ENCODE results near the gene LGALS1.
"Not testable (repeated sequence)": the region's sequence is repeated elsewhere in the genome, so short reads cannot be mapped to it uniquely, and the experiment has no call there.

Gene LGALS1

DNA sequence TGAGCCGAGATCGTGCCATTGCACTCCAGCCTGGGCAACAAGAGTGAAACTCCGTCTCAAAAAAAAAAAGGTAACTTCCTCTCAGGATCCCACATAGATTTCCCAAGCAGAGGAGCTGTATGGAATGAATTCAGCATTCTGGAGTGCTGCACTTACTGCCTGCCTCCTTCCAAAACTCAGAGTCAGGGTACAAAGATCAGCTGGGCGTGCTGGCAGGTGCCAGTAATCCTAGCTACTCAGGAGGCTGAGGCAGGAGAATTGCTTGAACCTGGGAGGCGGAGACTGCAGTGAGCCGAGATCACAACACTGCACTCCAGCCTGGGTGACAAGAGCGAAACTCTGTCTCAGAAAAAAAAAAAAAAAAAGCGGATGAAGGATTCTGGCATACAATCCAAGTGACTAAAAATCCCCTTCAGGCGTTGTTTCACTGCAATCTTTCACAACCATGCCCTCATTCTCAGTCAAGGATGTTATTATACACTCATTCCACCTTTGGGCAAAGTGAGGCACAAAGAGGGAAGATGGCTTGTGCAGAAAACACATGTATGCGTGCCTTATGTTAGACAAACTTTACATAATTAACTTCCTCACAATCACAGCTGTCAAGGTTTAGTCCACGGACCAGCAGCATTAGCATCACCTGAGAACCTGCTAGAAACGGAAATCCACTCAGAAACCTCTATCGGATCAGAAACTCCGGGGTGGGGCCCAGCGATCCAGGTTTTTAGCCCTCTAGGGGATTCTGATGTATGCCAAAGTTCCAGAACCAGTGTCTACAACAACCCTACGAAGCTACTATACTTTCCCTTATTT lies 9.6 kb downstream of the LGALS1 start:
- DNase-seq: no peak

DNA sequence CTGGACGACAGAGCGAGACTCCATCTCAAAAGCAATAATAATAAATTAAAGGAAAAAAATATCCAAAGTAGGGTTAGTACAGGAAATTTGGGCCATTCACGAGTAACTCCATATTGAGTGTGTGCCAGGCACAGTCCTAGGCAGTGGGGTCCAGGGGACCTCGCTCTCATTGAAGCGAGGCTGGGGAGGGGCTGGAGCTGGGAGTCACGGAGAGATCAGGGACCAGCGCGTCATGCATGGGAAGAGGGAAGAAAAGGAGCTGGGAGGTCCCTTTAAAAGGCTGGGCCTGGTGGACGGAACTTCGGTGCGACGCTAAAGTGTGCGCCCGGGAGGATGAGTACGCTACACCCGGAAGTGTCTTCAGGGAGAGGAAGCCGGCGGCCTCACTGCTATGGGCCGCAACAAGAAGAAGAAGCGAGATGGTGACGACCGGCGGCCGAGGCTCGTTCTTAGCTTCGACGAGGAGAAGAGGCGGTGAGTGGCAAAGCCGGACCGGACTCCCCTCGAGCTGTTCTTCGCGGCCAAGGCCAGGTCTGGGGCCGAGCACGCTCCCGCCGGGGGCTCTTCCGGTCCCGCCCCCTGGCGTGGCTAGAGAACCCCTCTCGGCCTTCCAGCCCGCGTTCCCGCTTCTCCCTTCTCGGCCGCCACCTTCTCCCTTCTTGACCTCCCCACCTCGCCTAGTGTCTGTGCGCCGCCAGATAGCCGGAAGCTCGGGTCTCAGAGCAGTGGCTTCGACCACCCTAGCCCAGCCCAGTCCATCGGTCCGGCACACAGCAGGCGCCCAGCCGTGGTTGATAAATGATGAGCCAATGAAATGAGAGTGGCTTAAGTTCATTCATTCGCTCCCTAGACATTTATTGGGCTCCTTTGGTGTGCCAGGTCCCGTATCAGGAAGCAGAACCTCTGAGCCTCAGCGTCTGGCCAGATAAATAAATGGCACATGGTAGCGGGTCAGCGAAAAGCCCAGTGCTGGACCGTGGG lies 10.9 kb downstream of the LGALS1 start, which contains the start of gene NOL12:
TSS of gene NOL12 (plus strand) at position 342 of the 981 bp plus-strand sequence. CDS start at position 392, 50 bp downstream.
- DNase-seq: peak in 55 of 56 donors; percentile 21 to 88 (median 74)

DNA sequence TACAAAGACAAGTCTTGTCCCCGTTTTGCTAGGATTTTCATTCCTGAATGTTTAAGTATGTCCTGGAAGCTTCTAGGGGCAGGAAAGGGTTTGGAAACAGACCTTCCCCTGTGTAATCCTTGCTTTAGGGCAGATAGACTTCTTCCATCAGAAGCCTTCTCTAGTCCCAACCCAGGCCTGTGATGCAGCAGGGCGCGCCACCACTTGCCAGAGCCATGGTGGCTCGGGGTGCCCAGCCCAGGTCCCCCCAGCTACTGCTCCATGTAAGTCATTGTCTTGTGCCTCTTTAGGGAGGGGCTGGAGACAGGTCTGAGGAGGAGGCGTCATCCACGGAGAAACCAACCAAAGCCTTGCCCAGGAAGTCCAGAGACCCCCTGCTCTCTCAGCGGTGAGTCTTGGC lies 15.0 kb downstream of the LGALS1 start:
- DNase-seq: no peak

DNA sequence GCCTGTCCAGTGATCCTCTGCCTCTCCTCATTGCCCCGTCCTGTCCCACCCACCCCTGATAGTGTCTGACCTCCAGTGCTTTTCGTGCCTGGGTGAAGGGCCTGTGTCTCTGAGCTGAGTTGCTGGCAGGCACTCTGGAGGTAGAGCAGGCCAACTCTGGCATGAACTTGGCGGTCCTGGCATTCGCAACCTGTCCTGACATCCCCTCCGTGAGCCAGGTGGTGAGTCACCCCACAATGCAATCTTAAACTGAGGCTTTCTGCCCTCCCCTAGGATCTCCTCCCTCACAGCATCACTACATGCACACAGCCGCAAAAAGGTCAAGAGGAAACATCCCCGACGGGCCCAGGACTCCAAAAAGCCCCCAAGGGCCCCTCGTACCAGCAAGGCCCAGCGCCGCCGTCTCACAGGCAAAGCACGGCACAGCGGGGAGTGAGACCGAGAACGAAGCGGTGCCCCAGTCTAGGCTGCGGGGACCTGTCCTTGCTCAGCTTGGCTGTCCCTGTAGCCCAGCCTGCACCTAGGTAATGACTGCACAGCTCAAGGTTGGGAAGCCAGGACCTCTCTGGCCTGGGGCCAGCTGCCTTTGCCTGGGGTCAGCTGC lies 15.6 kb downstream of the LGALS1 start:
- DNase-seq: no peak

DNA sequence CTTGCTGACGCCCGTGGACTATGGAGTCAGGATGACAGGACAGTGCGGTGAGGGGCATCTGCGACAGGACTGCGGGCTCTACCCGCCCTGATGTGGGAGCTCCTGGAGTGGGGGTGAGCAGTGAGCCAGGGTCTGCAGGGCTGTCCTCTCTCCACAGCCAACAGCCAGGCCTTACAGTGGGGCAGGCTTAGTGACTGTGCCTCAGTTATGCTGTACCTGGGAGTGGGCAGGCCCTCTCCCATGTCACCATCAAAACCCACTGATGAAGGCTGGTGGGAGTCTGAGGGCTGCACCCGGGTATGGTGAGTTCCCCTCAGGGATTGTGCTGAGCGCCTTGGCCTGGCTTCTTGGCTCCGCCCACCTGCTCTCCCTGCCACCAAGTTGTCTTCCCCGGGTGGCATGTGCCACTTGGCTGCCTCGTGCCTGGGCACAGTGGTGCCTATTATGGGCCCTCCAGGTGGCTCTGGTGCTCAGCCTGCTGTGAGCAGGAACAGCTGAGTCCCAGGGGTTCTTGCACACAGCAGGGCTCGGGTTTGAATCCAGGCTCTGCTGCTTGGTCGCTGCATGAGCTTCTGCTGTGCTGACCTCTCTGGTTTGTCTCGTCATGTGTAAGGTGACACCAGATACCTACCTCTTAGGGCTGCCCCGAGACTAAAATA lies 17.3 kb downstream of the LGALS1 start:
- DNase-seq: no peak

DNA sequence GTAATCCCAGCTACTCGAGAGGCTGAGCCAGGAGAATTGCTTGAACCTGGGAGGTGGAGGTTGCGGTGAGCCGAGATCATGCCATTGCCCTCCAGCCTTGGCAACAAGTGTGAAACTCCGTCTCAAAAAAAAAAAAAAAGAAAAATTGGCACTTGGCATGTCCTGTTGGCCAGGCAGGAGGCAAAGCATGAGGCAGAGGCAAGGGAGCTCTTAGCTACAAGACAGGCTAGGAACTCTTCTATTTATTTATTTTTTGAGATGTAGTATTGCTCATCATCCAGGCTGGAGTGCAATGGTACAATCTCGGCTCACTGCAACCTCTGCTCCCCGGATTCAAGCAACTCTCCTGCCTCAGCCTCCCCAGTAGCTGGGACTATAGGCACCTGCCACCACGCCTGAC lies 18.7 kb downstream of the LGALS1 start:
- not testable (repeated sequence) for DNase-seq

DNA sequence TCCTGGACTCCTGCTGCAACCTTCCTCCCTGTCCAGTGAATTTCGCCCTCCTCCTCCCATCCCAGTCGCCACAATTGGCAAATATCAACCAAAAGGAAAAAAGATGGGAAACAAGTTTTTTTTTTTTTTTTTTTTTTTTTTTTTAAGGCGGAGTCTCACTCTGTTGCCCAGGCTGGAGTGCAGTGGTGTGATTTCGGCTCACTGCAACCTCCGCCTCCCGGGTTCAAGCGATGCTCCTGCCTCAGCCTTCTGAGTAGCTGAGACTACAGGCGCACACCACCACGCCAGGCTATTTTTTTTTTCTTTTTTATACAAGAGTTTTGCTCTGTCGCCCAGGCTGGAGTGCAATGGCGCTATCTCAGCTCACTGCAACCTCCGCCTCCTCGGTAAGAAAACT lies 20.8 kb downstream of the LGALS1 start:
- DNase-seq: not testable (repeated sequence)

DNA sequence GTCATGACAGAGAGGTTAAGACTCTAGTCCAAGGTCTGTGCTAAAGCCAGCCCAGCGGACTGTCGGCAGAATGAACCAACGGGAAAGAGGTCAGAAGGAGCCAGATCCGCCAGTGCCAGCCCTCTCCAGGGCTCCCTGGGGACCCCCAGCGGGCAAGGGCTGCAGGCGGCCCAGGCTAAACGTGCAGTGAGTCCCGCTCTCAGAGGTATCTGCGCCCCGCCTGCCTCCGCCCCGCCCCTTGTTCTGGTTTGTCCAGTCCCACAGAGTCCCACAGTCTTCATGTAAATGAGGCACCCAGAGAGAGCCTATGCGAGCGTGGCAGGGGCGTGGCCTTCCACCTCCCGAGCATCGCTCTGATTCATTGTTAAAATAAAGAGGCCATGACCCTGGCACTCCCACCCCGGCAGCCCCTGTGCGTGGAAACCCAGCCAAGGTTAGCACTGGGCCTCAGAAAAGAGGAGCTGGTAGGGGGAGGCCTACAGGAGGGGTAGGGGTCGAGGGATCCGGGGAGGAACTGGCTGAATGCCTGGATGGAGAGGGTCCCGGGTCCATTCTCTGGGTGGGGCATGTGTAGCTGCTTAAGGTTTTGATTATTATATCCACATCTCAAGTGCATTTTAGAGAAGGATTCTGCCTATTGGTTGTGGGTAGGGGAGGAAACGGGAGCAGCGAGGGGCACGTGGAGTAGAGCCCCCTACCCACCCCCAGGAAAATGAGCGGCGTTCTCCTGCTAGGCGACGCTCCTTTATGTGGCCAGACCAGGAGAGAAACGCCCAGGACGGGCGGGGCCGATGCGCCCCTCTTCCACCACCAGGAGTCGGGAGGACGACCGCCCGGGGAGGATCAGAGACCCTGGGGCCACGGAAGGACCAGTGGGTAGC lies 21.5 kb downstream of the LGALS1 start, which contains the start of gene TRIOBP:
TSS of gene TRIOBP (plus strand) at position 392 of the 881 bp plus-strand sequence. CDS start 4,318 bp downstream, outside the sequence.
- peak in 54 of 56 donors; percentile 5 to 91 (median 66) for DNase-seq

GRCh38 chr22:37697538-37697835 lies 22.1 kb downstream of the LGALS1 start:
- no peak for DNase-seq

DNA sequence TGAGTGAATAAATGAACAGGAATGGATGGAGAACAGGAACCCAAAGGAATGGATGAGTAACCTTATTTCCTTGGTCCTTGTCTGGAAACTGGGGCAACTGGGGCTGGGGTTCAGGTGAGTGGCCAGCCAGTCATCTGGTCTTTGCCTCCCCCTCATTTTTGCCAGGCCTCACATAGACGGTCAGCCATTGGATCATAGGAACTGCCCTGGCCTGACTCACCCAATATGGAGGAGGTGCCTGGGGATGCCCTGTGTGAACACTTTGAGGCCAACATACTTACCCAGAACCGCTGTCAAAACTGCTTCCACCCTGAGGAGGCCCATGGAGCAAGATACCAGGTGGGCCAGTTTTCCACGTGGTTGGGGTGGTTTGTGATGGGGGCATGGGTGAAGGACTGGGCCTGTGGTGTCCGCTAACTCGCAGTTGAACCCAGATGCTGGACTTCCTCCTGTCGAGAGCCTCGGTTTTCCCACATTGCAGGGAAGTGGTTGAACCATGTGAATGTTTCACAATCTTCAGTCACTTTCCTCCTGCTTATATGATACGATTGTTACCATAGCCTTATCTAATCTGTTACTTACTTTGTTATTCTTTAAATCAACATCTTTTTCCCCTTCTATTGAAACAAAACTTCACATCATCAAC lies 25.8 kb downstream of the LGALS1 start:
- peak in 5 of 56 donors; percentile 6 to 13 (median 6) for DNase-seq

DNA sequence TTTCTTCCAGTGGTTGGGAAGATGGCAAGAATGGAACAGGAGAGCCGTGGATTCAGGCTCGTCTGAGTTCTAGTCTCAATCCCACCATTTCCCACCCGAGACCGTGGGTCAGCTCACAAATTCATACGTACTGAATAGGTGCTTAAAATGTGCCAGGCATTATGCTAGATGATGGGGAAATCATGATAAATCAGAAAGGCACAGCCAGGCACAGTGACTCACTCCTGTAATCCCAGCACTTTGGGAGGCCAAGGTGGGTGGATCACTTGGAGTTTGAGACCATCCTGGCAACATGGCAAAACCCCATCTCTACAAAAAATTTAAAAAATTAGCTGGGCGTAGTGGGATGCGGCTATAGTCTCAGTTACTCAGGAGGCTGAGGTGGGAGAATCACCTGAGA lies 28.5 kb downstream of the LGALS1 start:
- no peak for DNase-seq

DNA sequence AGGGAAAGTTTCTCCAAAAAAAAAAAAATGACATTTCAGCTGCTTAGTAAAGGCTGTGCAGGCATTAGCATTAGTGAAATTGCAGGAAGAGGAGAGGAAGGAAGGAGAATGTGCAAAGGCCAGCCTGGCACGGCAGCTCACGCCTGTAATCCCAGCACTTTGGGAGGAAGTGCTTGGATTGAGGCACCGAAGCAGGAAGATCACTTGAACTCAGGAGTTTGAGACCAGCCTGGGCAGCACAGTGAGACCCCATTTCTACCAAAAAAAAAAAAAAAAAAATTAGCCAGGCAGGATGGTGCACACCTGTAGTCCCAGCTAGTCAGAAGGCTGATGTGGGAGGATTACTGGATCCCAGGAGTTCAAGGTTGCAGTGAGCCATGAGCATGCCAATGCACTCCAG lies 29.2 kb downstream of the LGALS1 start:
- DNase-seq: no peak

- no peak for DNase-seq
These were observed 29.8 kb downstream of the LGALS1 start for GRCh38 chr22:37705205-37705604.

GRCh38 chr22:37708580-37709444 lies 33.4 kb downstream of the LGALS1 start:
- peak in 7 of 56 donors; percentile 3 to 20 (median 11) for DNase-seq

GRCh38 chr22:37709445-37709765 lies 34.0 kb downstream of the LGALS1 start:
- no peak for DNase-seq

DNA sequence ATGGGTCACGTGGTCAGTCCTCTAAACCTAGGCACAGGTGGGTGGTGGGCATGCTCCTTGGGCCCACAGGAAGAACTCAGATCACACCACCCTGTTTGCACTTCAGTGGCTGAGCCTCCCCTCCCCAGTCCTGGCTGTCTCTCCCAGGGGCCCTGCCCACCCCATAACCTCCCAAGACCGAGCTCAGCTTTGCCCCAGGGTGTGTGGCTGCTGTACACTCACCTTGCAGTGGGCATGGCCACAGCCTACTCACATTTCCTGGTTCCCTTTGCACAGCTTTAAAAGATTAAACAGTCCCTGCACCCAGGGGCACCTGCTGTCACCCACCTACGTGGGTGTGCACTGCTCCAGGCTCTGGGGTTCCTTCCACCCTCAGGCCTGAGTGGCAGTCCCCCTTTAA lies 35.2 kb downstream of the LGALS1 start:
- DNase-seq: no peak

- no peak for DNase-seq
These were observed 36.1 kb downstream of the LGALS1 start for GRCh38 chr22:37711490-37711889.

DNA sequence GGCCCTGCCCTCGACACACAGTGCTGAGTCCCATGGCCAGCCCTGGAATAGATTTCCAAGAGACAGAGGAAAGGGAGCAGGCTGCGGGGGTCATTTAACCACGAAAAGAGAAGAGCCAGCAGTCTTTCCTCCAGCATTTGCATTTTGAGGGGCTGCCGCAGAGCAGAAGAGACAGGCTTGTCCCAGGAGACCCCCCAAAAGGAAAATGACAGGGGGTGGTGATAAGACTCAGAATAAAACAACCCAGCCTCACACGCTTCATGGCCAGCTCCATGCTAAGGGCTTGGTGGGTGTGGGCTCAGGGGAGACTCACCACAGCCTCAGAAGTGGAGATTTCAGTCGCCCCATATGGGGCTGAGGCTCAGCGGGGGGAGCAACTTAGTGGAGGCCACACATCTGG lies 38.3 kb downstream of the LGALS1 start:
- no peak for DNase-seq

DNA sequence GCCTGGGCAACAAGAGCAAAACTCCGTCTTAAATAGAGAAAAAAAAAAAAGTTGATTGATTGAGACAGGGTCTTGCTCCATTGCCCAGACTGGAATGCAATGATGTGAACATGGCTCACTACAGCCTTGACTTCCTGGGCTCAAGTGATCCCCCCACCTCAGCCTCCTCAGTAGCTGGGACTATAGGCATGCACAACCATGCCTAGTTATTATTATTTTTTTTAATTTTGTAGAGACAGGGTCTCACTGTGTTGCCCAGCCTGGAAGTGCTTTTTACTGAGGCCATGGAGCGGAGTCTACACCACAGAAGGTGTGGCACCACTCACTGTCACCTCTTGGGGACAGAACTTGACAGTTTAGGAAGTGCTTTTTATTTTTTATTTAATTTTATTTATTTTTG lies 39.2 kb downstream of the LGALS1 start:
- no peak for DNase-seq

Data from nucleus accumbens (tissue), 56 donors.